ENCODE data around the gene ITPKC. TPM values are rescaled to one million over a fixed set of nuclear protein-coding genes. Genes with fewer than 3 reads are reported as not detected.

ITPKC gene
- polyA plus RNA-seq, 1 of the 3 experiments (the other 2 are of a cell fraction): 6.3 TPM

DNA sequence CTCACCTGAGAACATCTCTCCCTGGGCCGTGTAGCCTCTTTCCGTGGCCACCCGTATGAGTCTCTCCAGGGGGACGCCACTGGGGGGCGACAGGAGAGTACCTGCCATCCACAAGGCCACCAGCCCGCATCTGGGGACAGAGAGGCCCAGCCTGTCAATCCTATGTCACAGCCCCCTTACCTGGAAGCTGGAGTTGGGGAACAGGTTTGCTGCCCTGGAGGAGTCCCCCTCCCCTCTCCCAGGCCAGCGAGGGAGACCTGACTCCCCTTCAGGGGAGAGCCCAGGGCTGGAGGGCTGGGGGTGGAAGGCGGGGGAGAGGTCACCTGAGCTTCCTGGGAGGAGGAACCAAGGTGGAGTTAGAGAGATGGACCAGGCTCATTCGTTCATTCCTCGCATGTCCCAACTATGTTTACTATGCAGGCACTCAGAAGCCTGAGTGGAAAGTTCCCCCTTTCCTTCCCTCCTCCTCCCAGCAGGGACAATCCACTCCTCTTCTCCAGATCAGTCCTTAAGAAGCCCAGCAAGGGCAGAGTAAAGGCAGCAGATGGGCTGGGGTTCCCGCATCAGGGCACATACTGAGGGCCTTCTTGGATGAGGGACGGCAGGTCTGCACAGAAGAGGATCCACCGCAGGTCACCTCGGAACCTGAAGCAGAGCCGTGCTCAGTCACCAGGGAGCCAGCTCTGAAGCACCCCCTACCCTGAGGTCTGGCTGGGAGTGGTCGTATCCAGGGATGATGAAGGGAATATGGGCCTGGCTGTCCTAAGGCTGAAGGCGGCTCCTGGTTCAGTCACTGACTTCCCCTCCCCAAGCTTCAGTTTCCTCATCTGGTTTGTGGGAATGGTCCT is 27.9 kb downstream of the ITPKC start:
- CTCF ChIA-PET: interaction anchor here (1.3 to 3.3 kb wide), 2 partner anchors 75 to 82 kb away, joined by 3 to 10 read pairs; no protein-coding TSS in a partner anchor
- Histone ChIP-seq H3K9ac (no peak overlapping the region), H3K27me3 (ENCODE audit: insufficient read depth) (no peaks in the 10 kb centered on the region), H3K36me3 (replicated peaks in 1 of 2; ENCODE audit: control insufficient read depth in 1 of 2, insufficient read depth in 2 of 2, low read length in 1 of 2) (no peaks in the 10 kb centered on the region), H3F3A (replicated peaks; ENCODE audit: insufficient read depth) (no peaks in the 10 kb centered on the region), H3K27ac (ENCODE audit: low read depth in 2 of 2, low read length in 1 of 2) (peak overlapping the region in 1 of 2 experiments; percentile 30; a peak in 1 of 4 replicates), H4K20me1 (ENCODE audit: insufficient read depth) (no peaks in the 10 kb centered on the region), H3K79me2 (ENCODE audit: insufficient read depth) (peaks cover 11% of the 10 kb centered on the region), H3K4me3 (ENCODE audit: low read depth in 2 of 2, low read length in 1 of 2) (no peak overlapping the region), H3K9me3 (no peaks in the 10 kb centered on the region), H3K4me2 (no peak overlapping the region), H2AFZ (ENCODE audit: low read depth) (no peak overlapping the region), H3K9me2 (no peaks in the 10 kb centered on the region), H3K4me1 (ENCODE audit: control insufficient read depth in 1 of 2, insufficient read depth in 2 of 2, low read depth in 1 of 2, low read length in 1 of 2) (peaks cover 9 to 11% of the 10 kb centered on the region in 2 experiments; a peak in 1 of 4 replicates)
- DNase-seq: peak; percentile 51
- 88% methylated on average over 14 of the region's 17 CpGs for WGBS (ENCODE audit: low lambda C conversion rate)
- no peak for TF ChIP-seq NRF1 (IDR thresholded peaks at IDR 0.05; ENCODE audit: low read depth, low read length)
- no peak for TF ChIP-seq RFX5 (IDR thresholded peaks at IDR 0.05; ENCODE audit: low read length)
- no peak for TF ChIP-seq NFIC (IDR thresholded peaks at IDR 0.05; ENCODE audit: borderline replicate concordance)
- TF ChIP-seq, protein P1, sequence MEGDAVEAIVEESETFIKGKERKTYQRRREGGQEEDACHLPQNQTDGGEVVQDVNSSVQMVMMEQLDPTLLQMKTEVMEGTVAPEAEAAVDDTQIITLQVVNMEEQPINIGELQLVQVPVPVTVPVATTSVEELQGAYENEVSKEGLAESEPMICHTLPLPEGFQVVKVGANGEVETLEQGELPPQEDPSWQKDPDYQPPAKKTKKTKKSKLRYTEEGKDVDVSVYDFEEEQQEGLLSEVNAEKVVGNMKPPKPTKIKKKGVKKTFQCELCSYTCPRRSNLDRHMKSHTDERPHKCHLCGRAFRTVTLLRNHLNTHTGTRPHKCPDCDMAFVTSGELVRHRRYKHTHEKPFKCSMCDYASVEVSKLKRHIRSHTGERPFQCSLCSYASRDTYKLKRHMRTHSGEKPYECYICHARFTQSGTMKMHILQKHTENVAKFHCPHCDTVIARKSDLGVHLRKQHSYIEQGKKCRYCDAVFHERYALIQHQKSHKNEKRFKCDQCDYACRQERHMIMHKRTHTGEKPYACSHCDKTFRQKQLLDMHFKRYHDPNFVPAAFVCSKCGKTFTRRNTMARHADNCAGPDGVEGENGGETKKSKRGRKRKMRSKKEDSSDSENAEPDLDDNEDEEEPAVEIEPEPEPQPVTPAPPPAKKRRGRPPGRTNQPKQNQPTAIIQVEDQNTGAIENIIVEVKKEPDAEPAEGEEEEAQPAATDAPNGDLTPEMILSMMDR (IDR thresholded peaks at IDR 0.05): no peak; the same call in 1 of the 2 replicates
- no peak for TF ChIP-seq EP300 (IDR thresholded peaks at IDR 0.05; ENCODE audit: borderline replicate concordance in 1 of 2, low read depth in 1 of 2, low read length in 1 of 2)
- TF ChIP-seq SMC3 (IDR thresholded peaks at IDR 0.05; ENCODE audit: low read depth, low read length): 0 out of 2 replicates have a peak, but pooled peaks have one; percentile 8
- TF ChIP-seq, protein P2, sequence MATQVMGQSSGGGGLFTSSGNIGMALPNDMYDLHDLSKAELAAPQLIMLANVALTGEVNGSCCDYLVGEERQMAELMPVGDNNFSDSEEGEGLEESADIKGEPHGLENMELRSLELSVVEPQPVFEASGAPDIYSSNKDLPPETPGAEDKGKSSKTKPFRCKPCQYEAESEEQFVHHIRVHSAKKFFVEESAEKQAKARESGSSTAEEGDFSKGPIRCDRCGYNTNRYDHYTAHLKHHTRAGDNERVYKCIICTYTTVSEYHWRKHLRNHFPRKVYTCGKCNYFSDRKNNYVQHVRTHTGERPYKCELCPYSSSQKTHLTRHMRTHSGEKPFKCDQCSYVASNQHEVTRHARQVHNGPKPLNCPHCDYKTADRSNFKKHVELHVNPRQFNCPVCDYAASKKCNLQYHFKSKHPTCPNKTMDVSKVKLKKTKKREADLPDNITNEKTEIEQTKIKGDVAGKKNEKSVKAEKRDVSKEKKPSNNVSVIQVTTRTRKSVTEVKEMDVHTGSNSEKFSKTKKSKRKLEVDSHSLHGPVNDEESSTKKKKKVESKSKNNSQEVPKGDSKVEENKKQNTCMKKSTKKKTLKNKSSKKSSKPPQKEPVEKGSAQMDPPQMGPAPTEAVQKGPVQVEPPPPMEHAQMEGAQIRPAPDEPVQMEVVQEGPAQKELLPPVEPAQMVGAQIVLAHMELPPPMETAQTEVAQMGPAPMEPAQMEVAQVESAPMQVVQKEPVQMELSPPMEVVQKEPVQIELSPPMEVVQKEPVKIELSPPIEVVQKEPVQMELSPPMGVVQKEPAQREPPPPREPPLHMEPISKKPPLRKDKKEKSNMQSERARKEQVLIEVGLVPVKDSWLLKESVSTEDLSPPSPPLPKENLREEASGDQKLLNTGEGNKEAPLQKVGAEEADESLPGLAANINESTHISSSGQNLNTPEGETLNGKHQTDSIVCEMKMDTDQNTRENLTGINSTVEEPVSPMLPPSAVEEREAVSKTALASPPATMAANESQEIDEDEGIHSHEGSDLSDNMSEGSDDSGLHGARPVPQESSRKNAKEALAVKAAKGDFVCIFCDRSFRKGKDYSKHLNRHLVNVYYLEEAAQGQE (IDR thresholded peaks at IDR 0.05; ENCODE audit: low read depth, low read length): no peak
- POLR2A ChIA-PET: interaction anchor here (1.2 kb wide), 1 partner anchor 16 kb away, joined by 3 read pairs; no protein-coding TSS in a partner anchor

DNA sequence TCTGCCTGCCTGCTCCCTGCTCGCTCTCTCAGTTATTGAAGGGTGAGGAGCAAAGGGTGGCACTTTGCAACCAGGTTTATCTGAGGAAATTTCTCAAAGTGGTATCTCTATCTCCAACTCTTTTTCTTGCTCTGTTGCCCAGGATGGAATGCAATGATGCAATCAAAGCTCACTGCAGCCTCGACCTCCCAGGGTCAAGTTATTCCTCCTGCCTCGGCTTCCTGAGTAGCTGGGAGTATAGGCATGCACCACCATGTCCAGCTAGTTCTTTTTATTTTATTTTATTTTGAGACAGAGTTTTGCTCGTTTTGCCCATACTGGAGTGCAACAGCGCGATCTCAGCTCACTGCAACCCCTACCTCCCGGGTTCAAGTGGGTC is 28.5 kb downstream of the ITPKC start:
- ChIA-PET POLR2A (interaction anchor here (1.2 kb wide), 1 partner anchor 15 kb away, joined by 3 read pairs; no protein-coding TSS in a partner anchor), CTCF (interaction anchor here (0.7 kb wide), 1 partner anchor 82 kb away, joined by 3 read pairs; no protein-coding TSS in a partner anchor)
- no peaks in the 10 kb centered on the region for H3K36me3 ChIP-seq (replicated peaks in 1 of 2; ENCODE audit: control insufficient read depth in 1 of 2, insufficient read depth in 2 of 2, low read length in 1 of 2)
- H2AFZ ChIP-seq (ENCODE audit: low read depth): no peak overlapping the region
- 84% methylated on average over 7 of the region's 7 CpGs for WGBS (ENCODE audit: low lambda C conversion rate)
- peak overlapping the region in 1 of 2 experiments; percentile 30; a peak in 1 of 4 replicates for H3K27ac ChIP-seq (ENCODE audit: low read depth in 2 of 2, low read length in 1 of 2)
- H3K9me3 ChIP-seq: no peaks in the 10 kb centered on the region
- H3K4me2 ChIP-seq: no peak overlapping the region
- peaks cover 11 to 14% of the 10 kb centered on the region in 2 experiments; a peak in 1 of 4 replicates for H3K4me1 ChIP-seq (ENCODE audit: control insufficient read depth in 1 of 2, insufficient read depth in 2 of 2, low read depth in 1 of 2, low read length in 1 of 2)
- H4K20me1 ChIP-seq (ENCODE audit: insufficient read depth): no peaks in the 10 kb centered on the region
- H3K79me2 ChIP-seq (ENCODE audit: insufficient read depth): peaks cover 14% of the 10 kb centered on the region
- H3K9ac ChIP-seq: no peak overlapping the region
- H3K27me3 ChIP-seq (ENCODE audit: insufficient read depth): no peaks in the 10 kb centered on the region
- no peaks in the 10 kb centered on the region for H3F3A ChIP-seq (replicated peaks; ENCODE audit: insufficient read depth)
- no peak overlapping the region for H3K4me3 ChIP-seq (ENCODE audit: low read depth in 2 of 2, low read length in 1 of 2)
- H3K9me2 ChIP-seq: no peaks in the 10 kb centered on the region
- DNase-seq: no peak
- TF ChIP-seq RCOR1 (IDR thresholded peaks at IDR 0.05; ENCODE audit: low read length): no peak
- TF ChIP-seq MXI1 (IDR thresholded peaks at IDR 0.05; ENCODE audit: low read depth, low read length): no peak
- TF ChIP-seq GABPA (IDR thresholded peaks at IDR 0.05; ENCODE audit: low read depth): no peak
- TF ChIP-seq, protein P3, sequence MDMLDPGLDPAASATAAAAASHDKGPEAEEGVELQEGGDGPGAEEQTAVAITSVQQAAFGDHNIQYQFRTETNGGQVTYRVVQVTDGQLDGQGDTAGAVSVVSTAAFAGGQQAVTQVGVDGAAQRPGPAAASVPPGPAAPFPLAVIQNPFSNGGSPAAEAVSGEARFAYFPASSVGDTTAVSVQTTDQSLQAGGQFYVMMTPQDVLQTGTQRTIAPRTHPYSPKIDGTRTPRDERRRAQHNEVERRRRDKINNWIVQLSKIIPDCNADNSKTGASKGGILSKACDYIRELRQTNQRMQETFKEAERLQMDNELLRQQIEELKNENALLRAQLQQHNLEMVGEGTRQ (IDR thresholded peaks at IDR 0.05; ENCODE audit: borderline replicate concordance, low read depth, low read length): no peak
- TF ChIP-seq, protein P4, sequence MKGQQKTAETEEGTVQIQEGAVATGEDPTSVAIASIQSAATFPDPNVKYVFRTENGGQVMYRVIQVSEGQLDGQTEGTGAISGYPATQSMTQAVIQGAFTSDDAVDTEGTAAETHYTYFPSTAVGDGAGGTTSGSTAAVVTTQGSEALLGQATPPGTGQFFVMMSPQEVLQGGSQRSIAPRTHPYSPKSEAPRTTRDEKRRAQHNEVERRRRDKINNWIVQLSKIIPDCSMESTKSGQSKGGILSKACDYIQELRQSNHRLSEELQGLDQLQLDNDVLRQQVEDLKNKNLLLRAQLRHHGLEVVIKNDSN (IDR thresholded peaks at IDR 0.05; ENCODE audit: borderline replicate concordance, low read depth): no peak
- no peak for TF ChIP-seq RFX5 (IDR thresholded peaks at IDR 0.05; ENCODE audit: low read length)
- no peak for TF ChIP-seq EP300 (IDR thresholded peaks at IDR 0.05; ENCODE audit: borderline replicate concordance in 1 of 2, low read depth in 1 of 2, low read length in 1 of 2)
- no peak for TF ChIP-seq YY1 (IDR thresholded peaks at IDR 0.05; ENCODE audit: low read depth)
- TF ChIP-seq TAF1 (IDR thresholded peaks at IDR 0.05; ENCODE audit: borderline replicate concordance, low read depth, low read length): no peak
- TF ChIP-seq, protein P5, sequence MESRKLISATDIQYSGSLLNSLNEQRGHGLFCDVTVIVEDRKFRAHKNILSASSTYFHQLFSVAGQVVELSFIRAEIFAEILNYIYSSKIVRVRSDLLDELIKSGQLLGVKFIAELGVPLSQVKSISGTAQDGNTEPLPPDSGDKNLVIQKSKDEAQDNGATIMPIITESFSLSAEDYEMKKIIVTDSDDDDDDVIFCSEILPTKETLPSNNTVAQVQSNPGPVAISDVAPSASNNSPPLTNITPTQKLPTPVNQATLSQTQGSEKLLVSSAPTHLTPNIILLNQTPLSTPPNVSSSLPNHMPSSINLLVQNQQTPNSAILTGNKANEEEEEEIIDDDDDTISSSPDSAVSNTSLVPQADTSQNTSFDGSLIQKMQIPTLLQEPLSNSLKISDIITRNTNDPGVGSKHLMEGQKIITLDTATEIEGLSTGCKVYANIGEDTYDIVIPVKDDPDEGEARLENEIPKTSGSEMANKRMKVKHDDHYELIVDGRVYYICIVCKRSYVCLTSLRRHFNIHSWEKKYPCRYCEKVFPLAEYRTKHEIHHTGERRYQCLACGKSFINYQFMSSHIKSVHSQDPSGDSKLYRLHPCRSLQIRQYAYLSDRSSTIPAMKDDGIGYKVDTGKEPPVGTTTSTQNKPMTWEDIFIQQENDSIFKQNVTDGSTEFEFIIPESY (IDR thresholded peaks at IDR 0.05; ENCODE audit: borderline replicate concordance, low read depth): no peak

Measured in SK-N-SH (cell line).